HepG2 (cell line): ENCODE measurements around the gene TMEM151A. TPM values are rescaled to one million over a fixed set of nuclear protein-coding genes. Genes with fewer than 3 reads are reported as not detected.

Source experiments
- ATAC-seq: fragments of 200-7000 bp; cut with Tn5 transposase; 3 replicates; pipeline ENCODE4 v1.9.1; 2020; ENCODE audit warnings: mild to moderate bottlenecking, moderate library complexity
- BruUV-seq: library from RNA; stranded (reverse); fragments of 400-500 nt; replicated peaks from 2 replicates; lab custom pipeline; 2021; lab: Mats Ljungman, UMichigan
- CTCF ChIA-PET: fragments of 300-600 bp; formaldehyde crosslinking; extraction: SDS; loops from one replicate; lab custom pipeline; 2021; ENCODE audit warnings: low total read pairs, inconsistent platforms, low intra/inter-chr PET ratio; lab: Yijun Ruan, JAX
- POLR2A ChIA-PET: fragments of 350-600 bp; sonication (Branson Sonifier 250); formaldehyde crosslinking; loops from one replicate; lab custom pipeline; 2020; ENCODE audit warnings: antibody characterized with exemption, inconsistent platforms; lab: Yijun Ruan, JAX
- DNase-seq: peaks from one replicate; pipeline ENCODE4 v3.0.0-alpha.2; 2015; ENCODE audit warnings: low spot score
- FAIRE-seq: peaks from 3 replicates; lab custom pipeline; 2011; peaks lifted over from hg19 to GRCh38; lab: Jason Lieb, UNC
- H2AFZ ChIP-seq: one replicate; pipeline ENCODE4 v1.6.1; 2011; ENCODE audit warnings: low read length, inconsistent platforms
- H3K27ac ChIP-seq: fragments of 300-600 bp; 3 replicates; pipeline ENCODE4 v1.8.0; 2011; ENCODE audit warnings: mixed run types, mild to moderate bottlenecking, mixed read lengths, low read length, inconsistent platforms; ENCODE audit not compliant: insufficient read depth; ENCODE audit errors: extremely low read length
- H3K27me3 ChIP-seq, 2 experiments: fragments of 200-600 bp in 1 of 2; 2 replicates in 1 of 2; 3 replicates in 1 of 2; pipeline versions ENCODE4 v1.6.0 to v1.8.0; 2011; ENCODE audit warnings: low read length in 2 of 2, mild to moderate bottlenecking in 2 of 2, moderate library complexity in 2 of 2, inconsistent platforms in 1 of 2; ENCODE audit not compliant: insufficient read depth in 2 of 2, control insufficient read depth in 1 of 2
- H3K36me3 ChIP-seq, 2 experiments: fragments of 200-600 bp in 1 of 2; replicated peaks in 1 of 2; 2 replicates in 1 of 2; 3 replicates in 1 of 2; pipeline versions ENCODE4 v1.5.1 to v1.8.0; 2011; ENCODE audit warnings: low read length in 2 of 2, inconsistent platforms in 1 of 2; ENCODE audit not compliant: insufficient read depth in 2 of 2, control insufficient read depth in 1 of 2
- H3K4me1 ChIP-seq: 2 replicates; pipeline ENCODE4 v1.5.1; 2012; ENCODE audit warnings: low read length, inconsistent platforms; ENCODE audit not compliant: insufficient read depth
- H3K4me2 ChIP-seq: 2 replicates; pipeline ENCODE4 v1.6.0; 2011; ENCODE audit warnings: low read depth, low read length, inconsistent platforms
- H3K4me3 ChIP-seq, 3 experiments: fragments of 200-600 bp in 1 of 3; sonication (generic), shearing (Covaris generic) in 1 of 3; replicated peaks in 1 of 3; 2 replicates each; pipeline ENCODE4 v1.5.1; 2011 to 2016; ENCODE audit warnings: low read length in 3 of 3, inconsistent platforms in 2 of 3, low read depth in 2 of 3, mild to moderate bottlenecking in 2 of 3, control low read depth in 1 of 3, mixed read lengths in 1 of 3; ENCODE audit not compliant: insufficient read depth in 1 of 3
- H3K79me2 ChIP-seq: one replicate; pipeline ENCODE4 v1.6.1; 2011; ENCODE audit warnings: low read length, inconsistent platforms; ENCODE audit not compliant: insufficient read depth
- H3K9ac ChIP-seq: 2 replicates; pipeline ENCODE4 v1.6.0; 2011; ENCODE audit warnings: mild to moderate bottlenecking, low read depth, low read length, inconsistent platforms; ENCODE audit not compliant: insufficient read depth
- H3K9me3 ChIP-seq: 2 replicates; pipeline ENCODE4 v1.5.1; 2012; ENCODE audit warnings: mild to moderate bottlenecking, low read length
- H4K20me1 ChIP-seq: 2 replicates; pipeline ENCODE4 v1.6.0; 2011; ENCODE audit warnings: inconsistent platforms, mild to moderate bottlenecking, low read length, moderate library complexity; ENCODE audit not compliant: insufficient read depth
- CC2D1A ChIP-seq: sonication (generic); formaldehyde crosslinking; IDR thresholded peaks from 2 replicates; pipeline ENCODE4 v1.8.1; 2023; ENCODE audit warnings: mild to moderate bottlenecking, missing genetic modification reagents
- FOXM1 ChIP-seq: sonication (generic); formaldehyde crosslinking; IDR thresholded peaks from 2 replicates; pipeline ENCODE4 v1.5.0; 2020; ENCODE audit warnings: missing genetic modification reagents
- MTA1 ChIP-seq: sonication (generic); formaldehyde crosslinking; IDR thresholded peaks from 2 replicates; pipeline ENCODE4 v1.4.0; 2020; ENCODE audit warnings: missing genetic modification reagents, mild to moderate bottlenecking, borderline replicate concordance
- MYC ChIP-seq: sonication (generic); formaldehyde crosslinking; IDR thresholded peaks from 2 replicates; pipeline ENCODE4 v1.9.0; 2021; ENCODE audit warnings: missing genetic modification reagents, borderline replicate concordance
- NCOA1 ChIP-seq: sonication (generic); formaldehyde crosslinking; IDR thresholded peaks from 2 replicates; pipeline ENCODE4 v1.9.0; 2021; ENCODE audit warnings: missing genetic modification reagents
- NFIC ChIP-seq: IDR thresholded peaks from 2 replicates; pipeline ENCODE4 v1.6.1; 2012; ENCODE audit warnings: mild to moderate bottlenecking, low read length, inconsistent platforms
- NR3C1 ChIP-seq: sonication (generic); formaldehyde crosslinking; IDR thresholded peaks from 2 replicates; pipeline ENCODE4 v1.4.0; 2020; ENCODE audit warnings: missing genetic modification reagents
- PAF1 ChIP-seq: IDR thresholded peaks from 2 replicates; pipeline ENCODE4 v1.6.1; 2016; ENCODE audit warnings: missing genetic modification reagents, missing compliant biosample characterization
- PRMT3 ChIP-seq: sonication (generic); formaldehyde crosslinking; IDR thresholded peaks from 2 replicates; pipeline ENCODE4 v1.8.1; 2022; ENCODE audit warnings: low read depth, mild to moderate bottlenecking, moderate library complexity, missing genetic modification reagents, borderline replicate concordance
- RNF2 ChIP-seq: fragments of 450-650 bp; conservative IDR thresholded peaks from 2 replicates; pipeline ENCODE4 v1.6.1; 2016; ENCODE audit warnings: low read depth
- ZBTB1 ChIP-seq: sonication (generic); formaldehyde crosslinking; IDR thresholded peaks from 2 replicates; pipeline ENCODE4 v1.4.0; 2020; ENCODE audit warnings: missing genetic modification reagents, borderline replicate concordance
- ZNF367 ChIP-seq: sonication (generic); formaldehyde crosslinking; IDR thresholded peaks from 2 replicates; pipeline ENCODE4 v1.4.0; 2020; ENCODE audit warnings: missing genetic modification reagents, borderline replicate concordance
- ZNF616 ChIP-seq: sonication (generic); formaldehyde crosslinking; IDR thresholded peaks from 2 replicates; pipeline ENCODE4 v1.5.0; 2020; ENCODE audit warnings: low read depth, mild to moderate bottlenecking, missing genetic modification reagents
- ZNF629 ChIP-seq: sonication (generic); formaldehyde crosslinking; conservative IDR thresholded peaks from 2 replicates; pipeline ENCODE4 v1.5.0; 2020; ENCODE audit warnings: missing genetic modification reagents
- WGBS: methylation state at CpG from one replicate; pipeline ENCODE4 v1.1.6; 2017; ENCODE audit warnings: low lambda C conversion rate; 5-methylcytosine and 5-hydroxymethylcytosine counted together
- in situ Hi-C: cut with HindIII; loops from 2 replicates; pipeline ENCODE4 v1.10.0; 2017; ENCODE audit warnings: low pct_unique_long_range_greater_than_20kb; ENCODE audit not compliant: extremely low pct_ligation_motif_present
- intact Hi-C: fragments of 100-400 bp; cut with micrococcal nuclease; formaldehyde crosslinking; loops from one replicate; pipeline ENCODE4 v1.10.0; 2022; ENCODE audit not compliant: unreplicated experiment
- polyA plus RNA-seq, 8 experiments: library from polyadenylated mRNA; depleted of rRNA in 3 of 8; stranded (reverse) in 7 of 8; unstranded in 1 of 8; fragments of >200 nt; fragmentation: Illumina TruSeq in 4 of 8; extraction: Trizol in 4 of 8; gene quantifications; 2 replicates each; pipeline versions ENCODE4 v1.2.1 to v1.2.3, GENCODE V29; 2011 to 2016; ENCODE audit warnings: low read depth in 4 of 8, missing spikeins in 1 of 8, mixed read lengths in 1 of 8; ENCODE audit not compliant: insufficient read depth in 1 of 8
- total RNA-seq, 5 experiments: library from RNA; depleted of rRNA; stranded (reverse); fragments of >200 nt; fragmentation: Illumina TruSeq; extraction: Trizol; gene quantifications; 2 replicates each; pipeline ENCODE4 v1.2.3, GENCODE V29; 2016; ENCODE audit warnings: low read depth in 1 of 5

TMEM151A gene
- total and polyA plus RNA-seq, 2 of the 13 experiments (the other 11 are each of a cell fraction or from before 2014, with no cell fraction given): 0.18 to 0.33 TPM

DNA sequence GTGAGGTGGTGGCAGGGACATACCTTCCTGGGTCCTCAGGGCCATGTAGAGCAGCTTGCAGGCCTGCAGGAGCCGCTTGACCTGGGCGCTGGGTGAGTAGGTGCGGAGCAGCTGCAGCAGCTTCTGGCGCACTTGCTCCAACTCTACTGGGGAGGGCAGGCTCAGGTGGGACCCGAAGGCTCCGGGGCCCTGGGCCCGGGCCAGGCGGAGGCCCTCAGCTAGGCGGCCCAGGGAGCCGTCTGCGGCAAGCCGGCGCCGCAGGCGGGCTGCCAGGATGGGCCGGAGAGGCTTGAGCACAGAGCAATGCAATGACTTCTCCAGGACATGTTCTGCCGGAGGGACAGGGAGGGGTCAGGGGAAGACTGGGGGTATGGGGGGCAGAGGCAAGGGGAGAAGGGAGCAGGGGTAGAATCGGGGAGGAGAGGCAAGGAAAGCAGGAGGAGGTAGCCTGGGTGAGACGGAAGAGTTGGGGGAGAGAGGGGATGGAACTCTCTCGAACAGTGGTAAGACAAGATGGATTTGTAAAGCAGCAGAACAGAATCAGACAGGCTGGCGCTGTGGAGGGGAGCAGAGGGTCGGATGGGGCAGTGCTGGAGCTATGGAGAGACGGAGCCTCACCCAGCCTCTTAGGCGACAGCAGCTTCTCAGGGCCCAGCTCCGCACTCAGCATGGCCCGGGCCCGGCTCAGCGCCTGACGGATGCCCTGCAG, 42.4 kb downstream of the TMEM151A start:
- Histone ChIP-seq H3K36me3 (peaks cover 2% of the 10 kb centered on the region in 2 experiments; a peak in 2 of 5 replicates), H4K20me1 (no peaks in the 10 kb centered on the region), H3K9ac (no peak overlapping the region), H3K4me2 (no peak overlapping the region), H3K4me3 (no peak overlapping the region), H3K27me3 (no peaks in the 10 kb centered on the region), H3K9me3 (no peaks in the 10 kb centered on the region), H2AFZ (no peak overlapping the region), H3K27ac (no peak overlapping the region), H3K79me2 (no peaks in the 10 kb centered on the region), H3K4me1 (peaks cover 31% of the 10 kb centered on the region)
- TF ChIP-seq PAF1 (CRISPR knock-in tag) (no peak), CC2D1A (CRISPR knock-in tag) (no peak), NCOA1 (CRISPR knock-in tag) (no peak), PRMT3 (no peak), ZNF629 (CRISPR knock-in tag) (no peak), ZBTB1 (CRISPR knock-in tag) (no peak), FOXM1 (CRISPR knock-in tag) (no peak), ZNF616 (CRISPR knock-in tag) (no peak), MYC (CRISPR knock-in tag) (no peak), ZNF367 (CRISPR knock-in tag) (no peak), MTA1 (no peak), NR3C1 (no peak), RNF2 (no peak), NFIC (no peak)
- intact Hi-C loops (no loop called here), in situ Hi-C loops (no loop called here)
- ATAC-seq: no peak
- WGBS: 93% methylated on average over 25 of the region's 29 CpGs
- ChIA-PET CTCF (no interaction called here), POLR2A (interaction anchor here (3.6 kb wide), 1 partner anchor 22 kb away, joined by 59 read pairs; no protein-coding TSS in a partner anchor)
- no peak for FAIRE-seq
- no TSS peak for BruUV-seq
- DNase-seq: no peak
